Measurements from ENCODE around the gene SASS6.

SASS6 gene

GRCh38 chr1:100109554-100110066 is 23.1 kb downstream of the SASS6 start:
- no peak for TF ChIP-seq ZFP30 (CRISPR knock-in tag; IDR thresholded peaks at IDR 0.05)
- no peak for ATAC-seq

GRCh38 chr1:100107696-100108095 is 25.0 kb downstream of the SASS6 start:
- ATAC-seq = no peak
- no peak for TF ChIP-seq ESRRG (CRISPR knock-in tag; IDR thresholded peaks at IDR 0.05)
- TF ChIP-seq TCF4 (CRISPR knock-in tag; IDR thresholded peaks at IDR 0.05; ENCODE audit: borderline replicate concordance) = no peak
- no peak for TF ChIP-seq TSHZ2 (CRISPR knock-in tag; IDR thresholded peaks at IDR 0.05)
- TF ChIP-seq ZNF565 (CRISPR knock-in tag; conservative IDR thresholded peaks at IDR 0.05; ENCODE audit: low read depth) = no peak
- TF ChIP-seq PATZ1 (CRISPR knock-in tag; IDR thresholded peaks at IDR 0.05; ENCODE audit: borderline replicate concordance) = no peak

- no peak for ATAC-seq
- TF ChIP-seq PPARA (CRISPR knock-in tag; IDR thresholded peaks at IDR 0.05; ENCODE audit: borderline replicate concordance) (no peak), ZC3H10 (CRISPR knock-in tag; IDR thresholded peaks at IDR 0.05) (no peak), ESRRG (CRISPR knock-in tag; IDR thresholded peaks at IDR 0.05) (no peak), GLIS3 (CRISPR knock-in tag; IDR thresholded peaks at IDR 0.05) (no peak), TSHZ2 (CRISPR knock-in tag; IDR thresholded peaks at IDR 0.05) (no peak), CSDC2 (CRISPR knock-in tag; IDR thresholded peaks at IDR 0.05) (no peak), ZFP3 (CRISPR knock-in tag; IDR thresholded peaks at IDR 0.05) (no peak), RARB (CRISPR knock-in tag; IDR thresholded peaks at IDR 0.05) (no peak)
These were observed 31.2 kb downstream of the SASS6 start for GRCh38 chr1:100101564-100101963.

GRCh38 chr1:100100202-100100601 is 32.5 kb downstream of the SASS6 start:
- no peak for TF ChIP-seq CSRNP3 (CRISPR knock-in tag; IDR thresholded peaks at IDR 0.05)
- no peak for TF ChIP-seq TSHZ2 (CRISPR knock-in tag; IDR thresholded peaks at IDR 0.05)
- no peak for TF ChIP-seq ZNF70 (CRISPR knock-in tag; IDR thresholded peaks at IDR 0.05)
- no peak for TF ChIP-seq TCF4 (CRISPR knock-in tag; IDR thresholded peaks at IDR 0.05; ENCODE audit: borderline replicate concordance)
- TF ChIP-seq ZFP3 (CRISPR knock-in tag; IDR thresholded peaks at IDR 0.05) = no peak
- ATAC-seq = no peak
